ENCODE results near the gene P2RY8. TPM values are rescaled to one million over a fixed set of nuclear protein-coding genes. Genes with fewer than 3 reads are reported as not detected.

Gene P2RY8
- total RNA-seq, 1 experiment from 2014 or later = 0.44 TPM

GRCh38 chrX:1465286-1466231, 71.4 kb downstream of the P2RY8 start:
- RAD21 ChIA-PET (ENCODE audit: low non-redundant PET in 1 of 2, low total read pairs in 2 of 2, uncharacterized antibody in 2 of 2, unreplicated experiment in 2 of 2) = no interaction called here
- no TSS peak for BruUV-seq (replicated peaks)

More at GRCh38 chrX:1465286-1466231, 71.4 kb downstream of the P2RY8 start:
- POLR2A ChIA-PET = no interaction called here
- H3K27me3 ChIP-seq (ENCODE audit: insufficient read depth, low read length) = no peaks in the 10 kb centered on the region
- TF ChIP-seq EGR1 (IDR thresholded peaks at IDR 0.05; ENCODE audit: low read depth) (no peak), EZH2 (IDR thresholded peaks at IDR 0.05) (no peak), POLR2AphosphoS5 (IDR thresholded peaks at IDR 0.05; ENCODE audit: low read depth, low read length) (no peak), CTCF (IDR thresholded peaks at IDR 0.05 in 2 of 3, conservative IDR thresholded peaks at IDR 0.05 in 1 of 3; ENCODE audit: borderline replicate concordance in 1 of 3, insufficient read depth in 1 of 3, low read depth in 2 of 3, low read length in 2 of 3) (no peak), FOSL1 (IDR thresholded peaks at IDR 0.05; ENCODE audit: low read depth) (no peak), CEBPB (IDR thresholded peaks at IDR 0.05; ENCODE audit: low read depth) (no peak), YY1 (IDR thresholded peaks at IDR 0.05; ENCODE audit: extremely low read depth, insufficient replicate concordance, low read depth, low read length) (no peak), ZFX (IDR thresholded peaks at IDR 0.05) (no peak), ZBTB33 (IDR thresholded peaks at IDR 0.05; ENCODE audit: extremely low read depth, insufficient replicate concordance, low read length) (no peak), RAD21 (IDR thresholded peaks at IDR 0.05; ENCODE audit: low read depth) (no peak), REST (IDR thresholded peaks at IDR 0.05; ENCODE audit: low read depth) (no peak), ELF1 (IDR thresholded peaks at IDR 0.05; ENCODE audit: borderline replicate concordance, low read depth) (no peak), POLR2A (IDR thresholded peaks at IDR 0.05; ENCODE audit: borderline replicate concordance, extremely low read depth, insufficient read depth, insufficient read length) (no peak)
- no peak overlapping the region for H3K4me2 ChIP-seq (ENCODE audit: low read length)
- no peak overlapping the region for H2AFZ ChIP-seq (ENCODE audit: low read depth, low read length, poor library complexity, severe bottlenecking)
- no peak overlapping the region for H3K27ac ChIP-seq (ENCODE audit: low read depth, low read length)
- no peaks in the 10 kb centered on the region for H3K9me2 ChIP-seq (ENCODE audit: insufficient read depth)
- CTCF ChIA-PET = no interaction called here
- H4K20me1 ChIP-seq (ENCODE audit: insufficient read depth) = no peaks in the 10 kb centered on the region
- ATAC-seq = no peak
- no peak overlapping the region for H3K9ac ChIP-seq (ENCODE audit: low read length)
- no peaks in the 10 kb centered on the region for H3K36me3 ChIP-seq (ENCODE audit: control insufficient read depth in 1 of 2, insufficient read depth in 2 of 2, low read length in 2 of 2)
- peaks cover 0 to 7% of the 10 kb centered on the region in 2 experiments; a peak in 3 of 4 replicates for H3K4me1 ChIP-seq (ENCODE audit: control insufficient read depth in 1 of 2, insufficient read depth in 2 of 2, low read length in 2 of 2)
- H3K9me3 ChIP-seq (ENCODE audit: control insufficient read depth in 1 of 2, insufficient read depth in 1 of 2, low read depth in 1 of 2, low read length in 2 of 2) = no peaks in the 10 kb centered on the region
- H3K4me3 ChIP-seq (replicated peaks in 1 of 2; ENCODE audit: low read depth in 1 of 2, low read length in 2 of 2) = no peak overlapping the region
- intact Hi-C loops (cut with micrococcal nuclease) = no loop called here
- DNase-seq (ENCODE audit: low read depth, low spot score) = no peak
- H3K79me2 ChIP-seq (ENCODE audit: insufficient read depth, low read length) = no peaks in the 10 kb centered on the region

Data from HCT116 (cell line).